ENCODE data around the gene ARMC3. TPM values are rescaled to one million over a fixed set of nuclear protein-coding genes. Genes with fewer than 3 reads are reported as not detected.
"Not testable (repeated sequence)": the region's sequence is repeated elsewhere in the genome, so short reads cannot be mapped to it uniquely, and the experiment has no call there.

ARMC3 gene
- polyA plus RNA-seq, 4 donors, result 10.9 to 16.7 (median 13.1) TPM

DNA sequence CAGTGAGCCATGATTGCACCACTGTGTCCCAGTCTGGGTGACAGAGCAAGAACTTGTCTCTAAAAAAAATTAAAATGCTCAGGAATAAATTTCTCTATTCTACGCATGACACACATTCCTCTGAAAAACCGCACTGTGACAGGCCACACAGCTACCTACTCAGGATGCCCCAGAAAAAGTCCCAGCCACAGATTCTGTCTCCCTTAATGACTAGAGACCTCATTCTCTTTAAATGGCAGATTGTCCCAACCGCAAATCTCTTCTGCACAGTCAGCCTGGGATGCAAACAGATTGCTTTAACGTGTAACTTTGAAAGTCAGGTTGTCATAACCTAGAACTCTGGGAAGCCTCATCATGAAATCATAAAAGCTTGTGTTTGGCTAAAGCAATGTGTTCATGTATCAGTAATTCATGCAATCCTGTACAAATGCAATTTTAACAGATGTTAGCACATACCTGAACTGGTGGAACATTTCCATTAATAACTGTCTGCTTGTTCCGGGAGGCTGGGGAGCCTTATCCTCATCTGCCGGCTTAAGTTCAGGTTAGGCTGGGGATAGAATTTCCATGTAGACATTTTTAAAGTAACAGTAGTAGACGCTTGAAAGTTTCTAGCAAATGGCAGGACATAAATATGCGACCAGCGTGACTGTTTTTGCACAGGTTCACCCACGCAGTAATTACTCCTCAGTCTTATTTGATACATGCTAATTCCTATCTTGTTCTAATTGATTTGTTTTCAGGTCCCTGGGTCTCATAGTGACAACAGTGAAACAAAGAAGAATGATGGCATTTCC is 141.4 kb downstream of the ARMC3 start:
- no peak for DNase-seq (ENCODE audit: low read depth in 4 of 4, low spot score in 3 of 4)

DNA sequence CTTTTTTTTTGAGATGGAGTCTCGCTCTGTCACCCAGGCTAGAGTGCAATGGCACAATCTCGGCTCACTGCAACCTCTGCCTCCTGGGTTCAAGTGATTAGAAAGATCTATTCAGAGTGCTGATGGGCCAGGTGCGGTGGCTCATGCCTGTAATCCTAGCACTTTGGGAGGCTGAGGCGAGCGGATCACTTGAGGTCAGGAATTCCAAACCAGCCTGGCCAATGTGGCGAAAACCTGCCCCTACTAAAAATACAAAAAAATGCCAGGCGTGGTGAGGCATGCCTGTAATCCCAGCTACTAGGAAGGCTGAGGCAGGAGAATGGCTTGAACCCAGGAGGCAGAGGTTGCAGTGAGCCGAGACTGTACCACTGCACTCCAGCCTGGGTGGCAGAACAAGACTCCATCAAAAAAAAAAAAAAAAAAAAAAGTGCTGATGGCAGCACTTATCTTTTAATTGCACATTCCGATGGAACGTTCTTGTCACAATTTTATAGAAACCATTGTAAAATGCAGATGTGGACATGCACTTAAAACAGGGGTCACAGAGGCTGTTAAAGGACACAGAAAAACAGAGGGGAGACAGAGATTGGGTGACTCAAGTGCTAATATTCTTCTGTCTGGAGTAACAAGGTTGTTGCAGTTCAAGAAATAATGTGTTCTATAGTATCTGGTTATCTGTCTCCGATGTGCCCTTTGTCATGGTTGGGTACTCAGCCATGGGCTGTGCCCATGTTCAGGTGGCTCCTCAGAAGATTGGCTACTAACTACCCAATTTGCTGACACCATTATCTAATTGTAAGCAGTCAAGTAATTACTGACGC is 142.4 kb downstream of the ARMC3 start:
- not testable (repeated sequence) for DNase-seq (ENCODE audit: low read depth in 4 of 4, low spot score in 3 of 4)

DNA sequence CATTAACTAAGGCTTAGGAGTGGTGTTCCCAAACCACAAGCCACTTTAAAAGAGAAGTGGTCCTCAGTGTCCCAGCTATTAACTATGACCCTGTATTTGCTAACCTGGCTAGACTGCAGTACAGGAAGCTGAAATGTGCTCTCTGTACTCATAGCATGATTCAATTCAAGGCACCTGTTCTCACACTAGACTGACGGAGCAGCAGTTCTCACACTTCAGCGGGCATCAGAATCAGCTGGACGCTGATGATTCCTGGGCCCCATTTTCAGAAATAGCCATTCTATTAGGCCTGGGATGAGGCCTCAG is 143.0 kb downstream of the ARMC3 start:
- no peak for DNase-seq (ENCODE audit: low read depth in 4 of 4, low spot score in 3 of 4)

DNA sequence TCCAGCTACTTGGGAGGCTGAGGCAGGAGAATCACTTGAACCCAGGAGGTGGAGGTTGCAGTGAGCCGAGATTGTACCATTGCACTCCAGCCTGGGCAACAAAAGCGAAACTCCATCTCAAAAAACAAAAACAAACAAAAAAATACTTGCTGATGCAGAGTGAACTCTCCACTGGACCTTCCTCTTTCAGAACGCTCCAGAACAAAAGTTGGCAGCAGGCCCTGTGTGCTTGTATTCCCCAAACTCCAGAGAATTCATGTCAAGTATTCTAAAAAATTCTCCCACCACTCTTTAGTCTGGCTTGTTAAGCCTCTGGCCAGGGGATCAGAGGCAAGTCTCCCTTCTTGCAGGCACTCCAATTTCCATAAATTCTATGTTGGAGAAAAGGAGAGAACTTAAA is 144.7 kb downstream of the ARMC3 start:
- DNase-seq (ENCODE audit: low read depth in 4 of 4, low spot score in 3 of 4), result not testable (repeated sequence)

DNA sequence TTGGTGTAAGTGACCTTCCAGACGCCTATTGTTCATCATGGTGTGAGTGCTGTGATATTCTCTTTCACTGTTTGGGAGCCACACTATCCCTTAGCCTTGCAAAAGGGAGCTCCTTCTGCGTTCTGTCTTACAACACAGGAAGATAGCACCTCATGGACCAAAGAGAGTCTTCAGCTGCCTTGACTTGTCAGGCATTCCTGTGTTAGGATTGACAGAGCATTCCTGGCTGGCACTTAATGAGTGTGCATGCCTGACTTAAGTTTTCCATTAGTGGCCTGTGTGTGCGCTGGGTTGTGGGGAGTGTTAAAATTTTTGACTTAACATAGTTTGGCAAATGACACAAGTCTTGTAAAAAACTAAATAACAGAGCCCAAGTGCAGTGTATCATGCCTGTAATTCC is 145.7 kb downstream of the ARMC3 start:
- no peak for DNase-seq (ENCODE audit: low read depth in 4 of 4, low spot score in 3 of 4)

DNA sequence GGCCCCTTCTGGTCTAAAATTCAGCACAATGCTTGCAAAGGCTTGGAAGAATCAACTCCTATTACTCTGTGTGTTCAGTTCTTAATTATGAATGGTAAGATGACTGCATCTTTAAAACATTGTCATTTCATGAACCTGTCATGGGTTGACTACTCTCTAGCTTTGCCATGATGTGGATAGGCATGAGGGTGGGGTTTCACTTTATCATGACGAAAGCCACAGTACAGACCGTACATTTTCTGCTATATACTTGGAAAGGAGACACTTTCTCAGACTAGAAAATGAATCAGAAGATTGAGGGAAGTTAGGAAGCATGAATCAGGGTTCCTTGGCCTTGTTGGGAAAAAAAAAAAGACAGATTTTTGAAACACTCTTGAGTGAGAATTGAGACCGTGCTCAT is 147.8 kb downstream of the ARMC3 start:
- no peak for DNase-seq (ENCODE audit: low read depth in 4 of 4, low spot score in 3 of 4)

DNA sequence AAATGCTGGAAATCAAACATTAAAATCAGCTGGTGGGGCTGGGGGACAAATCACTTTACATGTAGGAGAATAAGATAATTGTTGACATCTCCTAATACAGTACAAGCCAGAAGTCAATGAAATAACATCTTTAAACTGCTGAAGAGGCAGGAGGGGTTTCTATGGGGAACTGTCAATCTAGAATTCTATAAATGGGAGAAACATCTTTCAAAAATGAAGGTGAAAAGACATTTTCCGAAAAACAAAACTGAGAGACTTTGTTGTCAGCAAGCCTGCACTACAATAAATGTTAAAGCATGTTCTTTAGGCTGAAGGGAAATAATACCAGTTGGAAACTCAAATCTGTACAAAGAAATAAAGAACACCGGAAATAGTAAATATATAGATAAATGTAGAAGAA is 150.3 kb downstream of the ARMC3 start:
- DNase-seq (ENCODE audit: low read depth in 4 of 4, low spot score in 3 of 4), result no peak

GRCh38 chr10:23079700-23080099 is 151.8 kb downstream of the ARMC3 start:
- DNase-seq (ENCODE audit: low read depth in 4 of 4, low spot score in 3 of 4), result no peak

DNA sequence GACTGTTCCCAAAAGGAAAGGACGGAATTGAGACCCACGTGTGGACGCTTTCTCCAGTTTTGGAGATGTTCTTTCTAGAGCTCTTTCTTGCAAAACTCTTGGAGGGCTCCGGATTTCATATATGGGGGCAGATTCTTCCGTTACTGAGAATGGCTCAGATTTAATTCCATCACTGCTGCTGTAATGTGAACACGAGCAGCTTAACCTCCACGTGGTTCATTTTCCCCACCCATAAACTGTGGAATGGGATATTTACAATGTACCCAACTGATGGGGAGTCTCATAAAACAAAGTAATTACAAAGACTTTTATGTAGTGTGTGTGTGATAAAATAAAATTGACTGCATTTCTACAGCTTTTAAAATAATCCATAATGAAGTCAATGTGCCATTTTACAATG is 152.4 kb downstream of the ARMC3 start:
- no peak for DNase-seq (ENCODE audit: low read depth in 4 of 4, low spot score in 3 of 4)

DNA sequence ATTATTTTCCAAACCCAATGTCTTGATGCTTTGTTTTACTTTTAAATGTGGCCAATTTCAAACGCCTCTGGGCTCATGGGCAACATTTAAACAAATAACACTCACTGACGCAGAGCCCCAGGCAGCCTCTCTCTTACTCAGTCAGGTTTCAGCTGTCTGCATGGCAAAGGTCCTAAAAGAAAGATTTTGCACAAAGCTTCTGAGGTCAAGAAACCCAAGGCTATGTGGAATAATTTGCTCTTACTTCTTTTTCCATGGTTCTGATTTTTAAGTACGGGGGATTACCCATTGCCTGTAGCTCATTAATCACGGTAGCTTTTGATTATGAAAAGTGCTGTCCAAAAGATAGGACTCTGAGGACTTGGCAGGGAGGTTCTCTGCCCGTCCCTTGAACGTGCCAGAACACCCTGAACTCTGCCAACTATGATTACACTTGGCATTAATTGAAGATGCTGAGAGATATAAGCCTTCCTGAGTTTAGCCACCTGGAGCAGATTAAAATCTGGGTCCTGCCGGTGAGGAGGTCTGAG is 153.4 kb downstream of the ARMC3 start:
- no peak for DNase-seq (ENCODE audit: low read depth in 4 of 4, low spot score in 3 of 4)

DNA sequence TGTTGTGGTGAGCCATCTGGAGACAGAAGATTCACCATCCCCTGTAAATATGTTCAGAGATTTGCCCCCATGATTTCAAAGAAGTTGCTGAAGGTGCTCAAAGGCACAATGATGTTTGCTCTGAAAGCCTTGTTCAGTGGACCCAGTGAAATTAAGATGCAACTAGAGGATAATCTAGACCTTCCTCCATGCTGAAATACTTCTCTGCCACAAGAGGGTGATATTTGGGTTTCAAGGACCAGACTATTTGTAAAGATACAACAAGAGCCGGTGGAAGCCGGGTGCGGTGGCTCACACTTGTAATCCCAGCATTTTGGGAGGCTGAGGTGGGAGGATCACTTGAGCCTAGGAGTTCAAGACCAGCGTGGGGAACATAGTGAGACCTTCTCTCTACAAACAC is 154.0 kb downstream of the ARMC3 start:
- no peak for DNase-seq (ENCODE audit: low read depth in 4 of 4, low spot score in 3 of 4)

Other genes with a start within 250 kb of the ARMC3 start
- gene PIP4K2A, start 213.5 kb upstream of the ARMC3 start, polyA plus RNA-seq (ENCODE audit: insufficient read length in 4 of 4), result 10 to 100 TPM; 22.4 to 30.0 (median 26.6) TPM
- gene MSRB2, start 167.5 kb downstream of the ARMC3 start, polyA plus RNA-seq (ENCODE audit: insufficient read length in 4 of 4), result 10 to 100 TPM; 43.4 to 50.0 (median 46.6) TPM